ENCODE measurements around the gene DYNLRB1. TPM values are rescaled to one million over a fixed set of nuclear protein-coding genes. Genes with fewer than 3 reads are reported as not detected.

The DYNLRB1 gene
- total RNA-seq = 185 and 208 TPM in 2 replicates
- long read RNA-seq, transcript DYNLRB1-202 (4 exons, 675 nt) = major isoform, 29 of 35 reads
- long read RNA-seq, partial matches to known transcripts = 4 of 35 reads
- long read RNA-seq, other reads (novel, unspliced or antisense) = 1 of 35 reads

DNA sequence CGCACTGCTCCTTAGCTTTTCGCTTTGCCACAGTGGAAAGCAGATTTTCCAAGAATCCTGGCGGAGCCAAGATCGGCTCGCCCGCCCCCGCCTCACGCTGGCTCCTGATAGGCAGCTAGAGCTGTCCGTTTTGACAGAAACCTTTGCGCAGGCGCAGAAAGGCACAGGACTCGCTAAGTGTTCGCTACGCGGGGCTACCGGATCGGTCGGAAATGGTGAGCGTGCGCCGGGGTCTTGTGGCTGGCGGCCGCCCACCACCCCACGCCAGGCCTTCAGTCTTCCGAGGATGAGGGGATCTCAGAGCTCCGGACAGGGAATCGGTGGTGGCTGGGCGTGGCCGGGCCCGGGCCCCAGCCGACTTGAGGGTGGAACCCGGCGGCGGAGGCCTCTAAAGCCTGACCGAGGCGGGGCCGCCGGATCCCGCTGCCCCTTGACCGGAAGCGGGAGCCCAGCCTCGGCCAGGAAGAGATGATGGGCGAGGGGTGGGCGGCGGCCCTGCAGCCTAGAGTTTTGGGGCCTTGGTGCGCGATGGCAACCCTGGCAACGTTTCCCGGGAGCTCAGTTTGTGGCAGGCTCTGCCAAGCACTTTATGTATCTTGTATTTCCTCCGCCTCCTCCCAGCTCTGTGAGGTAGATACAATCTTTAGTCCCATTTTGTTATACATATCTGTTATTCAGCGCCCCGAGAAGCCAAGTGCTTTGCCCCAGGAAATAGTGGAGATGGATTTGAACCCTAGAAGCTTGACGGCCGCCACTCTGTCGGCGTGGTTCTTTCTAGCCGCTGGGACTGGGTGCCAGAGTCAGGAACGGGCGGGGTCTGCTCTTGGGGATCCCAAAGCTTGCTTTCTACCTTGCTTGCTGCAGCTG, at the start of gene DYNLRB1:
TSS of gene DYNLRB1 (plus strand) at position 176 of the 867 bp plus-strand sequence. CDS start at position 213, 37 bp downstream.
- H3K4me1 Mint-ChIP-seq (ENCODE audit: low read depth) = peaks cover 37% of the 10 kb centered on the region
- peak; percentile 100 for DNase-seq (ENCODE audit: low spot score, unreplicated experiment)
- no peaks in the 10 kb centered on the region for H3K9me3 Mint-ChIP-seq (ENCODE audit: low read depth)
- peak within 1 kb of the TSS; percentile 93 for H3K4me3 Mint-ChIP-seq (ENCODE audit: low read depth)
- H3K27me3 Mint-ChIP-seq = no peaks in the 10 kb centered on the region
- peaks cover 13% of the 10 kb centered on the region for H3K36me3 Mint-ChIP-seq (ENCODE audit: insufficient read depth)
- peak within 1 kb of the TSS; percentile 99 for H3K27ac Mint-ChIP-seq
- TF ChIP-seq, protein P1, sequence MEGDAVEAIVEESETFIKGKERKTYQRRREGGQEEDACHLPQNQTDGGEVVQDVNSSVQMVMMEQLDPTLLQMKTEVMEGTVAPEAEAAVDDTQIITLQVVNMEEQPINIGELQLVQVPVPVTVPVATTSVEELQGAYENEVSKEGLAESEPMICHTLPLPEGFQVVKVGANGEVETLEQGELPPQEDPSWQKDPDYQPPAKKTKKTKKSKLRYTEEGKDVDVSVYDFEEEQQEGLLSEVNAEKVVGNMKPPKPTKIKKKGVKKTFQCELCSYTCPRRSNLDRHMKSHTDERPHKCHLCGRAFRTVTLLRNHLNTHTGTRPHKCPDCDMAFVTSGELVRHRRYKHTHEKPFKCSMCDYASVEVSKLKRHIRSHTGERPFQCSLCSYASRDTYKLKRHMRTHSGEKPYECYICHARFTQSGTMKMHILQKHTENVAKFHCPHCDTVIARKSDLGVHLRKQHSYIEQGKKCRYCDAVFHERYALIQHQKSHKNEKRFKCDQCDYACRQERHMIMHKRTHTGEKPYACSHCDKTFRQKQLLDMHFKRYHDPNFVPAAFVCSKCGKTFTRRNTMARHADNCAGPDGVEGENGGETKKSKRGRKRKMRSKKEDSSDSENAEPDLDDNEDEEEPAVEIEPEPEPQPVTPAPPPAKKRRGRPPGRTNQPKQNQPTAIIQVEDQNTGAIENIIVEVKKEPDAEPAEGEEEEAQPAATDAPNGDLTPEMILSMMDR (IDR thresholded peaks at IDR 0.05; ENCODE audit: unreplicated experiment) = no peak

DNA sequence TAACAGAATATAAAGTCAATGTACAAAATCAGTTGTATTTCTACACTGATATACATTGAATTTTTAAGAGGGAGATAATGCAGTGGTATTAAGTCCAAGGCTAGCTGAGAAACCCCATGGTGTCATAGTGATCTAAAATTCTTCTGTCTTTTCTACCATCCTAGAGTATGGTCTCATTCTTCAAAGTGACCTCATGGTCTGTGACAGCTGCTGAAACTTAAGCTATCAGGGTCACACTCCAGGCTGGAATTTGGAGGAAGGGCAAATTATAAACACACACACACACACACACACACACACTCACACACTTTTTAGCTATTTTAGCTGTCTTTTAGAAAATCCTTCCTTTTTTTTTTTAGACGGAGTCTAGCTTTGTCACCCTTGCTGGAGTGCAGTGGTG, 47.3 kb upstream of the DYNLRB1 start:
- no peak for DNase-seq (ENCODE audit: low spot score, unreplicated experiment)
- TF ChIP-seq, protein P1 (IDR thresholded peaks at IDR 0.05; ENCODE audit: unreplicated experiment) = no peak
- peaks cover 3% of the 10 kb centered on the region for H3K4me1 Mint-ChIP-seq (ENCODE audit: low read depth)
- no peaks in the 10 kb centered on the region for H3K27me3 Mint-ChIP-seq
- no peak overlapping the region for H3K4me3 Mint-ChIP-seq (ENCODE audit: low read depth)
- H3K27ac Mint-ChIP-seq = peak overlapping the region; percentile 90
- peaks cover 36% of the 10 kb centered on the region for H3K36me3 Mint-ChIP-seq (ENCODE audit: insufficient read depth)
- H3K9me3 Mint-ChIP-seq (ENCODE audit: low read depth) = no peaks in the 10 kb centered on the region

DNA sequence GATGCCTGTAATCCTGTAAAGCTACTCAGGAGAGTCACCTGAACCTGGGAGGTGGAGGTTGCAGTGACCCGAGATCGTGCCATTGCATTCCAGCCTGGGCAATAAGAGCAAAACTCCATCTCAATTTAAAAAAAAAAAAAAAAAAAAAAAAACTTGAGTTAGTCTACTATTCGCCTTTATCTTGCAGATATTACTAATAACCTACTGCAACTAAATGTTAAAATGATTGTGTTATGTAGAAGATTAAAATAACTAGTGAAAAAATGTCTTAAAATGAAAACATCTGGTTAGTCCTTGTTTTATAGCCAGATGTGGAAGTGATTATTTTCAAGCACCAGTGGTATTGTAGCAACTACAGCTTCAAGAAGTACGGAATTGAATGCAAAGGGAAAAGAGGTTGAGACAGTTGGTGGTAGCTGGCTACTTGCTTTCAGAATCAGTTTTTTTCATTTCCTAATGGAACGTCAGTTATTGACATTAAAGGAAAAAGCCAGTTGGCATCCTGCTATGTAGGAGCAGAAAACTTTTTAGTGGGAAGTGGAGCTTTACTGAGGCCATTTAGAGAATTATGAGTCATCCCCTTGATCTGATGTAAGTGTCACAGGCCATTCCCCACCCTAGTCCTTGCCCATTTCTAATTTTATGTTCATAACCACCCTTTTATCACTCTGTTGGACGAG, 43.8 kb upstream of the DYNLRB1 start:
- peaks cover 50% of the 10 kb centered on the region for H3K36me3 Mint-ChIP-seq (ENCODE audit: insufficient read depth)
- TF ChIP-seq, protein P1 (IDR thresholded peaks at IDR 0.05; ENCODE audit: unreplicated experiment) = no peak
- DNase-seq (ENCODE audit: low spot score, unreplicated experiment) = no peak
- peaks cover 7% of the 10 kb centered on the region for H3K4me1 Mint-ChIP-seq (ENCODE audit: low read depth)
- no peaks in the 10 kb centered on the region for H3K27me3 Mint-ChIP-seq
- H3K27ac Mint-ChIP-seq = peak overlapping the region; percentile 78
- peaks cover 2% of the 10 kb centered on the region for H3K9me3 Mint-ChIP-seq (ENCODE audit: low read depth)
- H3K4me3 Mint-ChIP-seq (ENCODE audit: low read depth) = no peak overlapping the region

DNA sequence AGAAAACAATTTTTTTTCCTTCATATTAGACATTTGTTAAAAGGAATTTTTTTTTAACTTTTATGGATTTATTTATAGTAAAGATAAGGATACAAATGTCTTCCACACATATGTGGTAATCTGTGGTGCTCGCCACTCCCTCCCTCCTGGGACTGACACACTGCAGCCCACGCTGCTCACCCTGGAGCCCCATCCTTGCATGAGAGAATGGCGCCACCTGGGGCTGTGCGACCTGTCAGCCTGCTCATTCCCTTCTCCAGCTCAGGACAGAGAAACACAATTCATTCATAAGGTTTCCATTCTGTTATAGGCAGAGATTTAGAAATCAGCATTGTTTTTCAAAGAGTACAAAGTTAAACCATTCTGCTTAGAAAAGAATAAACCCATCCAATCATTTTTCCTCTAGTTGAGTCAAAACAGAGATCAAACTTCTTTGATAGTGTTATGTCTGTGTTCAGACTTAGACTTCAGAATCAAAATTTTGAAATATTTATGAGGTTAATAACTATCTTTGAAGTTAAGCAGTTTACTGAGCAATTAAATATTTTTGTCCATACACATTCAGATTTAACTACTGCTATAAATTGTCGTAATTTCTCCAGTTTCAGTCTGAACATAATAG, 42.8 kb upstream of the DYNLRB1 start:
- H3K4me1 Mint-ChIP-seq (ENCODE audit: low read depth) = peaks cover 7% of the 10 kb centered on the region
- H3K9me3 Mint-ChIP-seq (ENCODE audit: low read depth) = peaks cover 2% of the 10 kb centered on the region
- TF ChIP-seq, protein P1 (IDR thresholded peaks at IDR 0.05; ENCODE audit: unreplicated experiment) = peak; percentile 57
- H3K36me3 Mint-ChIP-seq (ENCODE audit: insufficient read depth) = peaks cover 55% of the 10 kb centered on the region
- peak overlapping the region; percentile 56 for H3K27ac Mint-ChIP-seq
- peak; percentile 34 for DNase-seq (ENCODE audit: low spot score, unreplicated experiment)
- no peak overlapping the region for H3K4me3 Mint-ChIP-seq (ENCODE audit: low read depth)
- no peaks in the 10 kb centered on the region for H3K27me3 Mint-ChIP-seq
